Testis (tissue), 2 donors: ENCODE data around the gene LRP1B.

Source experiments
- POLR2A ChIP-seq: fragments of 450-650 bp; IDR thresholded peaks from one replicate; pipeline ENCODE4 v1.6.1; 2017; ENCODE audit warnings: antibody characterized with exemption, mild to moderate bottlenecking, moderate library complexity
- TF ChIP-seq, protein P1 (sequence below), 3 experiments: fragments of 450-650 bp in 2 of 3; fragments of 200-600 bp in 1 of 3; sonication (generic) in 1 of 3; IDR thresholded peaks; one replicate each; pipeline ENCODE4 v1.5.1; 2016 to 2019; ENCODE audit warnings: antibody characterized with exemption in 3 of 3, mild to moderate bottlenecking in 2 of 3, moderate library complexity in 1 of 3

DNA sequence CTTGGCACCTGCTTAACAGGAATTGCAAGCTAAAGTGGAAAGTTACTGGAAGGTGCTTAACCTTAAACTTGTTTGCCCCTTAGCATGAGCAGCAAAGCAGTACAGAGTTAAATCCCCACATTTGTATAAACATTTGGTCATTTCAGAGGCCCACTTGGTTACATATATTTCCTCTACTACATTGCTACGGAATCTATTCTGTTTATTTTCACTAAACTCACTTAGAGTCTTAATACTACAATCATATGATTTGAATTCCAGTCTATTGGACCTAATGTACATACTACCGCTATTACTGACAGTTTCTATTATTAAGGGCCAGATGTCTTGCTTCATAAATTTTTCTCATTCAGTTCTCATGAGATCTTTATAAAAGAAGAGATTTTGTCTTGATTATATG, 1294.0 kb downstream of the LRP1B start:
- no peak for TF ChIP-seq POLR2A
- TF ChIP-seq, protein P1, sequence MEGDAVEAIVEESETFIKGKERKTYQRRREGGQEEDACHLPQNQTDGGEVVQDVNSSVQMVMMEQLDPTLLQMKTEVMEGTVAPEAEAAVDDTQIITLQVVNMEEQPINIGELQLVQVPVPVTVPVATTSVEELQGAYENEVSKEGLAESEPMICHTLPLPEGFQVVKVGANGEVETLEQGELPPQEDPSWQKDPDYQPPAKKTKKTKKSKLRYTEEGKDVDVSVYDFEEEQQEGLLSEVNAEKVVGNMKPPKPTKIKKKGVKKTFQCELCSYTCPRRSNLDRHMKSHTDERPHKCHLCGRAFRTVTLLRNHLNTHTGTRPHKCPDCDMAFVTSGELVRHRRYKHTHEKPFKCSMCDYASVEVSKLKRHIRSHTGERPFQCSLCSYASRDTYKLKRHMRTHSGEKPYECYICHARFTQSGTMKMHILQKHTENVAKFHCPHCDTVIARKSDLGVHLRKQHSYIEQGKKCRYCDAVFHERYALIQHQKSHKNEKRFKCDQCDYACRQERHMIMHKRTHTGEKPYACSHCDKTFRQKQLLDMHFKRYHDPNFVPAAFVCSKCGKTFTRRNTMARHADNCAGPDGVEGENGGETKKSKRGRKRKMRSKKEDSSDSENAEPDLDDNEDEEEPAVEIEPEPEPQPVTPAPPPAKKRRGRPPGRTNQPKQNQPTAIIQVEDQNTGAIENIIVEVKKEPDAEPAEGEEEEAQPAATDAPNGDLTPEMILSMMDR (IDR thresholded peaks at IDR 0.05): no peak
